Smooth muscle cell (in vitro differentiated cells): ENCODE results near the gene POU2F2. TPM values are rescaled to one million over a fixed set of nuclear protein-coding genes. Genes with fewer than 3 reads are reported as not detected.
A peak's percentile ranks its signal among the peaks of the same experiment; 100 is the strongest.

Source experiments
- DNase-seq: peaks from one replicate; lab custom pipeline; 2025; ENCODE audit not compliant: unreplicated experiment; lab: John Stamatoyannopoulos, UW
- H2AFZ ChIP-seq: fragments of 200-600 bp; sonication (generic); 2 replicates; pipeline ENCODE4 v1.6.0; 2016; ENCODE audit warnings: antibody characterized with exemption, low read depth, mild to moderate bottlenecking
- H3F3A ChIP-seq: fragments of 200-600 bp; sonication (generic); 2 replicates; pipeline ENCODE4 v1.6.0; 2017; ENCODE audit warnings: antibody characterized with exemption, low read depth
- H3K27ac ChIP-seq: fragments of 200-600 bp; sonication (generic); 2 replicates; pipeline ENCODE4 v1.5.1; 2016; ENCODE audit warnings: low read depth, mild to moderate bottlenecking
- H3K27me3 ChIP-seq: fragments of 200-600 bp; sonication (generic); 2 replicates; pipeline ENCODE4 v1.6.1; 2016; ENCODE audit warnings: low read depth, mild to moderate bottlenecking
- H3K36me3 ChIP-seq: fragments of 200-600 bp; sonication (generic); 2 replicates; pipeline ENCODE4 v1.5.1; 2016; ENCODE audit warnings: low read depth
- H3K4me1 ChIP-seq: fragments of 200-600 bp; sonication (generic); 2 replicates; pipeline ENCODE4 v1.5.1; 2016; ENCODE audit warnings: low read depth
- H3K4me2 ChIP-seq: fragments of 200-600 bp; sonication (generic); 2 replicates; pipeline ENCODE4 v1.6.0; 2016; ENCODE audit warnings: mild to moderate bottlenecking
- H3K4me3 ChIP-seq: fragments of 200-600 bp; sonication (generic); 2 replicates; pipeline ENCODE4 v1.5.1; 2016; ENCODE audit warnings: mild to moderate bottlenecking
- H3K79me2 ChIP-seq: fragments of 200-600 bp; sonication (generic); 2 replicates; pipeline ENCODE4 v1.6.0; 2016; ENCODE audit warnings: low read depth, mild to moderate bottlenecking
- H3K9ac ChIP-seq: fragments of 200-600 bp; sonication (generic); 2 replicates; pipeline ENCODE4 v1.6.0; 2016; ENCODE audit warnings: low read depth
- H3K9me3 ChIP-seq: fragments of 200-600 bp; sonication (generic); replicated peaks from 2 replicates; pipeline ENCODE4 v1.5.1; 2016; ENCODE audit warnings: low read depth
- H4K20me1 ChIP-seq: fragments of 200-600 bp; sonication (generic); 2 replicates; pipeline ENCODE4 v1.6.0; 2016; ENCODE audit warnings: low read depth
- WGBS: methylation state at CpG from one replicate; pipeline ENCODE4 v1.1.7; 2016; ENCODE audit warnings: low lambda C conversion rate; 5-methylcytosine and 5-hydroxymethylcytosine counted together
- polyA plus RNA-seq: library from polyadenylated mRNA; unstranded; fragments of >200 nt; fragmentation: Nextera tagmentation; extraction: Ambion mirVana; gene quantifications from 2 replicates; pipeline ENCODE4 v1.2.1, GENCODE V29; 2016
- total RNA-seq: library from RNA; depleted of rRNA; stranded (reverse); fragments of >200 nt; gene quantifications from 2 replicates; pipeline ENCODE4 v1.2.3, GENCODE V29; 2014
- TF ChIP-seq, protein P1 (sequence below): fragments of 200-600 bp; sonication (generic); IDR thresholded peaks from 2 replicates; pipeline ENCODE4 v1.5.1; 2017; ENCODE audit warnings: borderline replicate concordance, mild to moderate bottlenecking, antibody characterized with exemption; ENCODE audit not compliant: insufficient read depth, poor library complexity, severe bottlenecking

POU2F2 gene
- total and polyA plus RNA-seq, 2 experiments from 2014 or later = 0.99 to 6.3 TPM

- Histone ChIP-seq H3K36me3 (no peaks in the 10 kb centered on the region), H3K27ac (no peak overlapping the region), H3K9me3 (no peaks in the 10 kb centered on the region), H3K4me1 (no peaks in the 10 kb centered on the region), H3K4me2 (no peak overlapping the region), H3K27me3 (no peaks in the 10 kb centered on the region), H3K9ac (no peak overlapping the region), H3F3A (no peaks in the 10 kb centered on the region), H3K79me2 (no peaks in the 10 kb centered on the region), H4K20me1 (no peaks in the 10 kb centered on the region), H3K4me3 (no peak overlapping the region), H2AFZ (no peak overlapping the region)
- 87% methylated on average over 7 of the region's 7 CpGs for WGBS
- TF ChIP-seq, protein P1, sequence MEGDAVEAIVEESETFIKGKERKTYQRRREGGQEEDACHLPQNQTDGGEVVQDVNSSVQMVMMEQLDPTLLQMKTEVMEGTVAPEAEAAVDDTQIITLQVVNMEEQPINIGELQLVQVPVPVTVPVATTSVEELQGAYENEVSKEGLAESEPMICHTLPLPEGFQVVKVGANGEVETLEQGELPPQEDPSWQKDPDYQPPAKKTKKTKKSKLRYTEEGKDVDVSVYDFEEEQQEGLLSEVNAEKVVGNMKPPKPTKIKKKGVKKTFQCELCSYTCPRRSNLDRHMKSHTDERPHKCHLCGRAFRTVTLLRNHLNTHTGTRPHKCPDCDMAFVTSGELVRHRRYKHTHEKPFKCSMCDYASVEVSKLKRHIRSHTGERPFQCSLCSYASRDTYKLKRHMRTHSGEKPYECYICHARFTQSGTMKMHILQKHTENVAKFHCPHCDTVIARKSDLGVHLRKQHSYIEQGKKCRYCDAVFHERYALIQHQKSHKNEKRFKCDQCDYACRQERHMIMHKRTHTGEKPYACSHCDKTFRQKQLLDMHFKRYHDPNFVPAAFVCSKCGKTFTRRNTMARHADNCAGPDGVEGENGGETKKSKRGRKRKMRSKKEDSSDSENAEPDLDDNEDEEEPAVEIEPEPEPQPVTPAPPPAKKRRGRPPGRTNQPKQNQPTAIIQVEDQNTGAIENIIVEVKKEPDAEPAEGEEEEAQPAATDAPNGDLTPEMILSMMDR = no peak
- no peak for DNase-seq
Observed at GRCh38 chr19:42057846-42058245, 74.4 kb downstream of the POU2F2 start.

DNA sequence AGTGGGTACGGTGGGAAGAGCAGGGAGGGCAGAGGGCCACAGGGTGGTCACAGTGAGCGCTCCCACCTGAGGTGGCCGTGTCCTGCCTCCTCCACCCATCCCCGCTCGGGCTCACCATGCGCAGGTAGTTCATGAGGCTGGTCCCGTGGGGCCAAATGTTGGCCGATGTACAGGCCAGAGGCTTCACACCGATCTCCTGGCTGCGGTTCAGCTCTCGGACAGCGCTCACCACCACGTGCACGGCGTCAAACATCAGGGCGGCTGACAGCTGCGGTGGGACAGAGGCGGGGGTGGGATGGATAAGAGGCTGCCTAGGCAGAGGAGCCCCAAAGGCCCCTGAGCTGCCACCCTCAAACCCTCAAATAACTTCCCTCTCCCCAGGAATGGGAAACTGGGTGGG, 78.0 kb downstream of the POU2F2 start:
- H3F3A ChIP-seq = no peaks in the 10 kb centered on the region
- H3K4me2 ChIP-seq = no peak overlapping the region
- H3K36me3 ChIP-seq = no peaks in the 10 kb centered on the region
- H3K4me1 ChIP-seq = no peaks in the 10 kb centered on the region
- no peak overlapping the region for H3K27ac ChIP-seq
- no peak overlapping the region for H2AFZ ChIP-seq
- no peak overlapping the region for H3K4me3 ChIP-seq
- WGBS = 88% methylated on average over 18 of the region's 18 CpGs
- no peaks in the 10 kb centered on the region for H3K9me3 ChIP-seq
- no peaks in the 10 kb centered on the region for H3K79me2 ChIP-seq
- no peaks in the 10 kb centered on the region for H4K20me1 ChIP-seq
- no peak overlapping the region for H3K9ac ChIP-seq
- TF ChIP-seq, protein P1 = no peak
- no peak for DNase-seq
- H3K27me3 ChIP-seq = no peaks in the 10 kb centered on the region

DNA sequence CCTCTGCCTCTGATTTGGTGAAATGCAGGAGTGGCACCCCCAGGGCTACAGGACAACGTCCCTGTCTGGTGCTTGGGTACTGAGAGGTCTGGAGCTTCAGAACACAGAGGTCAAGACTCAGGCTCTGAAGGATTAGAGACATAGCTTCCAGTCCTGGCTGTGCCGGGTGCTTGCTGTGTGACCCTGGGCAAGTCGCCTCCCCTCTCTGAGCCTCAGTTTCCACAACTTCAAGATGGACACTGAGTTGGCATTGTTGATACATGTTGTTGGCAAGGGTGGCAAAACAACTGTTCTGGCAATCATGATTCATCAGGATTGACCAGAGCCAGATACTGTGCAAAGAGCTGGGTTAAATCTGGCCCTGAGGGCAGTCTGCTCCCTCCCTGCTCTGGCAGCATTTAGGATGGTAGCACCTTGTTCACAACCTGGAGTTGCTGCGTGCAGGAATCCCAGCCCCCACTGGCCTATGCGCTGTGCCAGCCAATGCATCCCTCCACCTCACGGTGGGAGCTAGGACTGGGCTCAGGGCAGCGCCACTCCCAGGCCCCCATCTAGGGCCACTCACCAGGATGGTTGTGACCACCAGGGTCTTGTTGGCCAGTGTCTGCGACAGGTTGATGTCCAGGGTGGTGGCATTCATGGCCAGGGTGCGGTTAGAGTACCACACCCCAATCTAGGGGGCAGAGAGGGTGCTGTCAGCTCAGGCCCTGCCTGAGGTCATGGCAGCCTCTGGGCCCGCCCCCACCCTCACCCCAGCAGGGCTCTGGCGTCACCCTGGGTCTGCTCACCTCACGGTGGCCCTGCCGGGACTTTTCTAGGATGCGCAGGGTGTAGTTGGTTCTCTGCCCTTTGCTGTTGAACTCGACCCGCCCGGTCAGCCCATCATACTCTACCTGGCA, 79.0 kb downstream of the POU2F2 start:
- Histone ChIP-seq H3K4me2 (no peak overlapping the region), H3K27me3 (no peaks in the 10 kb centered on the region), H4K20me1 (no peaks in the 10 kb centered on the region), H3K27ac (no peak overlapping the region), H3F3A (no peaks in the 10 kb centered on the region), H3K9ac (no peak overlapping the region), H3K4me3 (no peak overlapping the region), H3K9me3 (no peaks in the 10 kb centered on the region), H3K36me3 (no peaks in the 10 kb centered on the region), H3K79me2 (no peaks in the 10 kb centered on the region), H2AFZ (no peak overlapping the region), H3K4me1 (no peaks in the 10 kb centered on the region)
- 95% methylated on average over 17 of the region's 17 CpGs for WGBS
- no peak for DNase-seq
- TF ChIP-seq, protein P1 = no peak

DNA sequence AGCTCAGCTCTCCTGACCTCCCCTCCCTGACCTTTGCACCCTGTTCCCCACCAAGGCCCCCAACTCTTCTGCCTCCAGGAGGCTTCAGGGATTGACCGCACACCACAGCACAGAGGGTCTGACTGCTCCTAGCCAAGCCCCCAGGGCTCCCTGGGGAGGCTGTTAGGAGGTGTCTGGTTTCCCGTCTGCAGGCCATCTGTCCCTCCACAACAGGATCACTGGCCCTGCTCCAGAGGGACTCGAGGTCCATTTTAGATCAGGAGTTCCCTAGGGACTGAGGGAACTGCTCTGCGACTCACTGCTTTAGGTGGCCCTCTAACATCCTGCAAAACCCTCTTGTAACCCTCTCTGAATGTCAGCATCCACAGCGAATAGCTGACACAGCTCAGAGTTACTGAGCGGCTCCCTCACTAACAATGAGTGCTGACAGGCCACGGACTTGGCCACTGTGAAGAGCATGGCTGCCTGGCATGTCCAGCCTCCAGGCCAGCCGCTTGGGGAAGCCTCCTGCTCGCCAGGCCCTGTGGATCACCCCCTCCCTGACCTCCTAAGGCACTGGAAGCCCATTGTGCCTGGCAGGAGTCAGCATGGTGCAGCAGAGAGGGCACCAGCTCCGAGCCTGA, 79.9 kb downstream of the POU2F2 start:
- Histone ChIP-seq H3K4me2 (no peak overlapping the region), H3K4me3 (no peak overlapping the region), H4K20me1 (no peaks in the 10 kb centered on the region), H3F3A (no peaks in the 10 kb centered on the region), H3K9me3 (no peaks in the 10 kb centered on the region), H3K36me3 (no peaks in the 10 kb centered on the region), H3K79me2 (no peaks in the 10 kb centered on the region), H3K4me1 (no peaks in the 10 kb centered on the region), H3K27ac (peak overlapping the region; percentile 84), H2AFZ (no peak overlapping the region), H3K27me3 (no peaks in the 10 kb centered on the region), H3K9ac (no peak overlapping the region)
- no peak for DNase-seq
- 85% methylated on average over 10 of the region's 10 CpGs for WGBS
- TF ChIP-seq, protein P1 = no peak
